Hair follicle dermal papilla cell (primary cell): ENCODE measurements around the gene POTEM. TPM values are rescaled to one million over a fixed set of nuclear protein-coding genes. Genes with fewer than 3 reads are reported as not detected.

Source experiments
- small RNA-seq: library from RNA; depleted of rRNA; stranded (forward); fragments of <200 nt; gene quantifications from one replicate; pipeline ENCODE3, GENCODE V24; 2012
- total RNA-seq: library from RNA; depleted of rRNA; stranded (reverse); fragments of >200 nt; gene quantifications from 2 replicates; pipeline ENCODE4 v1.2.3, GENCODE V29; 2012

POTEM gene
- not detected in 2 replicates for total RNA-seq

DNA sequence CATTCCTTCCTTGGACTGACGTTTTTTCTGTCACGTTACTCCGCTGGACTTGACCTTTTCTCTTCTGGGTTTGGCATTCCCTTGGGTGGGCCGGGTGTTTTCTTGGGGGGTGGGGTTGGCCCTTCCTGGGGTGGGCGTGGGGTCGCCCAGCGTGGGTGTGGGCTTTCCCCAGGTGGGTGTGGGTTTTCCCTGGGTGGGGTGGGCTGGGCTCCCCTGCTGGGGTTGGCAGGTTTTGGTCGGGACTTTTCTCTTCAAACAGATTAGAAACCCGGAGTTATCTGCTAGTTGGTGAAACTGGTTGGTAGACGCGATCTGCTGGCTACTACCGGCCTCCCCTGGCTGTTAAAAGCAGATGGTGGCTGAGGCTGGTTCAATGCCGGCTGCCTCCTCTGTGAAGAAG, at the start of gene POTEM:
TSS of gene POTEM (plus strand) at position 301 of the 400 bp plus-strand sequence. CDS start at position 353, 52 bp downstream.

Small RNA genes within 50 kb of the gene (small RNA-seq; reads per million reads assigned to genes)
- gene RNU6-1239P = not detected
